PC-3 (cell line): ENCODE data around the gene SLC39A8. TPM values are rescaled to one million over a fixed set of nuclear protein-coding genes. Genes with fewer than 3 reads are reported as not detected.

ENCODE experiments used
- ATAC-seq: fragments of 200-7000 bp; cut with Tn5 transposase; 2 replicates; pipeline ENCODE4 v1.9.1; 2020; ENCODE audit warnings: mild to moderate bottlenecking, moderate library complexity
- BruUV-seq: library from RNA; stranded (reverse); fragments of 400-500 nt; replicated peaks from 2 replicates; lab custom pipeline; 2021; lab: Mats Ljungman, UMichigan
- CTCF ChIA-PET: fragments of 300-600 bp; sonication (Branson Sonifier 250); formaldehyde crosslinking; loops from one replicate; lab custom pipeline; 2022; ENCODE audit warnings: antibody characterized with exemption; lab: Charles Lee
- POLR2A ChIA-PET: fragments of 300-600 bp; sonication (Branson Sonifier 250); formaldehyde crosslinking; loops from one replicate; lab custom pipeline; 2022; ENCODE audit warnings: antibody characterized with exemption; ENCODE audit not compliant: unreplicated experiment; lab: Charles Lee
- DNase-seq: peaks from one replicate; pipeline ENCODE4 v3.0.0-alpha.2; 2015
- H2AFZ ChIP-seq: fragments of 300-600 bp; sonication (generic); 2 replicates; pipeline ENCODE4 v1.6.0; 2016; ENCODE audit warnings: antibody characterized with exemption, low read length
- H3F3A ChIP-seq: fragments of 300-600 bp; sonication (generic); one replicate; pipeline ENCODE4 v1.6.0; 2017; ENCODE audit warnings: antibody characterized with exemption, low read length, control low read depth, mild to moderate bottlenecking; ENCODE audit not compliant: unreplicated experiment
- H3K27ac ChIP-seq: fragments of 300-600 bp; sonication (generic); 2 replicates; pipeline ENCODE4 v1.5.1; 2016; ENCODE audit warnings: mild to moderate bottlenecking, low read length
- H3K27me3 ChIP-seq: fragments of 300-600 bp; sonication (generic); 2 replicates; pipeline ENCODE4 v1.6.1; 2016; ENCODE audit warnings: low read length, mixed read lengths
- H3K36me3 ChIP-seq: fragments of 300-600 bp; sonication (generic); 2 replicates; pipeline ENCODE4 v1.6.1; 2016; ENCODE audit warnings: low read depth, mixed run types, low read length, mixed read lengths
- H3K4me1 ChIP-seq: fragments of 300-600 bp; sonication (generic); 2 replicates; pipeline ENCODE4 v1.5.1; 2016; ENCODE audit warnings: low read length; ENCODE audit not compliant: insufficient read depth
- H3K4me2 ChIP-seq: fragments of 300-600 bp; sonication (generic); 2 replicates; pipeline ENCODE4 v1.6.0; 2016; ENCODE audit warnings: low read length
- H3K4me3 ChIP-seq: fragments of 300-600 bp; sonication (generic); 2 replicates; pipeline ENCODE4 v1.5.1; 2016; ENCODE audit warnings: mild to moderate bottlenecking, low read length, mixed read lengths
- H3K79me2 ChIP-seq: fragments of 300-600 bp; sonication (generic); 2 replicates; pipeline ENCODE4 v1.6.1; 2017; ENCODE audit warnings: low read length, mixed read lengths
- H3K9ac ChIP-seq: fragments of 300-600 bp; sonication (generic); 2 replicates; pipeline ENCODE4 v1.6.0; 2016; ENCODE audit warnings: mild to moderate bottlenecking, low read length
- H3K9me2 ChIP-seq: fragments of 300-600 bp; sonication (generic); replicated peaks from 2 replicates; pipeline ENCODE4 v1.6.1; 2016; ENCODE audit warnings: mixed run types, low read length, mixed read lengths
- H3K9me3 ChIP-seq: fragments of 300-600 bp; sonication (generic); 2 replicates; pipeline ENCODE4 v1.6.1; 2016; ENCODE audit warnings: low read length, mixed read lengths
- H4K20me1 ChIP-seq: fragments of 300-600 bp; sonication (generic); 2 replicates; pipeline ENCODE4 v1.6.1; 2016; ENCODE audit warnings: low read length, mixed read lengths
- EZH2 ChIP-seq: fragments of 300-600 bp; sonication (generic); IDR thresholded peaks from one replicate; pipeline ENCODE4 v1.6.1; 2017; ENCODE audit warnings: antibody characterized with exemption, mild to moderate bottlenecking, low read length; ENCODE audit not compliant: unreplicated experiment
- EZH2phosphoT487 ChIP-seq: fragments of 300-600 bp; sonication (generic); IDR thresholded peaks from 2 replicates; pipeline ENCODE4 v1.6.1; 2018; ENCODE audit warnings: mild to moderate bottlenecking, antibody characterized with exemption, low read length, borderline replicate concordance
- intact Hi-C: fragments of 100-400 bp; cut with micrococcal nuclease; formaldehyde crosslinking; loops from 2 replicates; pipeline ENCODE4 v1.9.0; 2023
- total RNA-seq: library from RNA; depleted of rRNA; stranded (reverse); fragments of >200 nt; gene quantifications from 2 replicates; pipeline ENCODE4 v1.2.3, GENCODE V29; 2014
- TF ChIP-seq, protein P1 (sequence below): fragments of 300-600 bp; sonication (generic); conservative IDR thresholded peaks from 2 replicates; pipeline ENCODE4 v1.5.1; 2017; ENCODE audit warnings: antibody characterized with exemption, low read depth, mild to moderate bottlenecking, low read length

Gene SLC39A8
- total RNA-seq, 1 experiment from 2014 or later, result 19.5 TPM

GRCh38 chr4:102223461-102223860, 121.8 kb downstream of the SLC39A8 start:
- Histone ChIP-seq H3K9me3 (no peaks in the 10 kb centered on the region), H3F3A (no peaks in the 10 kb centered on the region), H3K36me3 (no peaks in the 10 kb centered on the region), H4K20me1 (no peaks in the 10 kb centered on the region), H3K4me2 (no peak overlapping the region), H3K4me1 (no peaks in the 10 kb centered on the region), H3K27ac (no peak overlapping the region), H3K4me3 (no peak overlapping the region), H3K9ac (no peak overlapping the region), H3K9me2 (no peaks in the 10 kb centered on the region), H3K79me2 (no peaks in the 10 kb centered on the region), H2AFZ (no peak overlapping the region), H3K27me3 (no peaks in the 10 kb centered on the region)
- TF ChIP-seq EZH2 (no peak), EZH2phosphoT487 (no peak)
- TF ChIP-seq, protein P1, sequence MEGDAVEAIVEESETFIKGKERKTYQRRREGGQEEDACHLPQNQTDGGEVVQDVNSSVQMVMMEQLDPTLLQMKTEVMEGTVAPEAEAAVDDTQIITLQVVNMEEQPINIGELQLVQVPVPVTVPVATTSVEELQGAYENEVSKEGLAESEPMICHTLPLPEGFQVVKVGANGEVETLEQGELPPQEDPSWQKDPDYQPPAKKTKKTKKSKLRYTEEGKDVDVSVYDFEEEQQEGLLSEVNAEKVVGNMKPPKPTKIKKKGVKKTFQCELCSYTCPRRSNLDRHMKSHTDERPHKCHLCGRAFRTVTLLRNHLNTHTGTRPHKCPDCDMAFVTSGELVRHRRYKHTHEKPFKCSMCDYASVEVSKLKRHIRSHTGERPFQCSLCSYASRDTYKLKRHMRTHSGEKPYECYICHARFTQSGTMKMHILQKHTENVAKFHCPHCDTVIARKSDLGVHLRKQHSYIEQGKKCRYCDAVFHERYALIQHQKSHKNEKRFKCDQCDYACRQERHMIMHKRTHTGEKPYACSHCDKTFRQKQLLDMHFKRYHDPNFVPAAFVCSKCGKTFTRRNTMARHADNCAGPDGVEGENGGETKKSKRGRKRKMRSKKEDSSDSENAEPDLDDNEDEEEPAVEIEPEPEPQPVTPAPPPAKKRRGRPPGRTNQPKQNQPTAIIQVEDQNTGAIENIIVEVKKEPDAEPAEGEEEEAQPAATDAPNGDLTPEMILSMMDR, result no peak
- ChIA-PET POLR2A (no interaction called here), CTCF (no interaction called here)
- BruUV-seq, result no TSS peak
- DNase-seq (no peak), ATAC-seq (no peak)
- intact Hi-C loops, result no loop called here

DNA sequence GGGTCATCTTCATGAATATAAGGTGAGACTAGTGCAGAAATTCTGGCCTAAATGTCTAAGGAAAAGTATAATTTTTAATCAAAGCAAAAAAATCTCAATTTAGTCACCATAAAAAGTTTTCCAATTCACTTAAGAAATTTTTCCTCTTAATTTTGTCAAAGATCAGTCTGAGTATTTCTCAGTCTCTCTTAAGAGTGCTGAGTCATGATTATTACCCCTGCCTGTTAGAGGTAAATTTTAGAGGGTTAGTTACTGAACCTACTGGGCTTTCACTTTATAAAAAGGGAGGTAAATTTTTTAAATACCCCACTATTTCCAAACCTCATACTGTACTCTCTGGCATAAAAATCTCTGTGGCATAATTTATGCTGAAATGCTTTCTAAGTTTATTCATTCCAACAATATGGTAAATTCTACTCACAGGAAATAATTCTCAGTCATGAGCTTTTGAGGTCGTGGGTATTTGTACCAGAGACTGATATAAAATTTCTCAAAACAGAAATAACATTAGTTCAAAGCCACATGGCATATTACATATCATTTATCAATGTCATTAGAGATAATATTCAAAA, 122.4 kb downstream of the SLC39A8 start:
- Histone ChIP-seq H3K4me2 (no peak overlapping the region), H3K9me3 (no peaks in the 10 kb centered on the region), H3K36me3 (no peaks in the 10 kb centered on the region), H2AFZ (no peak overlapping the region), H3K4me3 (no peak overlapping the region), H3F3A (no peaks in the 10 kb centered on the region), H3K27me3 (no peaks in the 10 kb centered on the region), H3K79me2 (no peaks in the 10 kb centered on the region), H3K9ac (no peak overlapping the region), H3K9me2 (no peaks in the 10 kb centered on the region), H3K4me1 (no peaks in the 10 kb centered on the region), H4K20me1 (no peaks in the 10 kb centered on the region), H3K27ac (no peak overlapping the region)
- TF ChIP-seq EZH2phosphoT487, result no peak
- no peak for TF ChIP-seq EZH2
- TF ChIP-seq, protein P1, result no peak
- POLR2A ChIA-PET, result no interaction called here
- DNase-seq (no peak), ATAC-seq (no peak)
- CTCF ChIA-PET, result no interaction called here
- no TSS peak for BruUV-seq
- intact Hi-C loops, result no loop called here

DNA sequence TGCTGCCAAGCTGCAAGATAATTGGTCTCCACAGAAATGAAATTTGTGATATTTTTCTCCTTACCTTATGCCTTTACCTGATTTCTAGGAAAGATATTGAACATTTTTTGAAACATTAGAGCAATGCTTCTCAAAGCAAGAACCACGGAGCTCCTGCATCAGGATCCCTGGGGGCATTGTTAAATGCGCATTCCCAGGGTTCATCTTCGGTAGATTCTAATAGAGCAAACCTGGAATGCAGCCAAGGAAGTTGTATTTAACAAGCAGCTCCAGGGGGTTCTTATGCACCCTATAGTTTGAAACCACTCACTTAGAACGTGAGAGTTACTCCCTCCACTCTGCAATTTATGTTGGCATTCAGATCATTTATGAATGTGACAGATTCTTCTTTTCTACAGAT, 126.2 kb downstream of the SLC39A8 start:
- no peak for ATAC-seq
- no peaks in the 10 kb centered on the region for H3K9me2 ChIP-seq
- ChIA-PET CTCF (no interaction called here), POLR2A (no interaction called here)
- H3K9ac ChIP-seq, result no peak overlapping the region
- H3K4me1 ChIP-seq, result peaks cover 26% of the 10 kb centered on the region
- no peaks in the 10 kb centered on the region for H3K79me2 ChIP-seq
- H3K27me3 ChIP-seq, result no peaks in the 10 kb centered on the region
- no peaks in the 10 kb centered on the region for H3K9me3 ChIP-seq
- no peaks in the 10 kb centered on the region for H4K20me1 ChIP-seq
- DNase-seq, result no peak
- no TSS peak for BruUV-seq
- no peak overlapping the region for H2AFZ ChIP-seq
- intact Hi-C loops, result no loop called here
- no peaks in the 10 kb centered on the region for H3F3A ChIP-seq
- H3K36me3 ChIP-seq, result no peaks in the 10 kb centered on the region
- no peak overlapping the region for H3K4me3 ChIP-seq
- TF ChIP-seq, protein P1, result no peak
- H3K4me2 ChIP-seq, result no peak overlapping the region
- H3K27ac ChIP-seq, result no peak overlapping the region
